ENCODE measurements around the gene FRAT1.

FRAT1 gene

GRCh38 chr10:97361537-97361901 is 42.4 kb downstream of the FRAT1 start:
- no peak for FAIRE-seq
- no peak for DNase-seq (ENCODE audit: extremely low spot score, insufficient read length, low read depth)

GRCh38 chr10:97362310-97363033 is 43.4 kb downstream of the FRAT1 start:
- FAIRE-seq = no peak
- no peak for DNase-seq (ENCODE audit: extremely low spot score, insufficient read length, low read depth)

- no peak for DNase-seq (ENCODE audit: extremely low spot score, insufficient read length, low read depth)
- FAIRE-seq = no peak
These were observed 44.0 kb downstream of the FRAT1 start for GRCh38 chr10:97363071-97363470.

- no peak for FAIRE-seq
These were observed 46.8 kb downstream of the FRAT1 start for GRCh38 chr10:97365761-97366351.

GRCh38 chr10:97366572-97366971 is 47.5 kb downstream of the FRAT1 start:
- DNase-seq (ENCODE audit: extremely low spot score, insufficient read length, low read depth) = no peak
- FAIRE-seq = no peak

More at GRCh38 chr10:97365761-97366351, 46.8 kb downstream of the FRAT1 start:
- DNase-seq (ENCODE audit: extremely low spot score, insufficient read length, low read depth) = no peak

GRCh38 chr10:97367126-97367649 is 48.1 kb downstream of the FRAT1 start:
- FAIRE-seq (no peak), DNase-seq (ENCODE audit: extremely low spot score, insufficient read length, low read depth) (no peak)
